Naive thymus-derived CD8-positive, alpha-beta T cell (primary cell): ENCODE data around the gene APOA4. TPM values are rescaled to one million over a fixed set of nuclear protein-coding genes. Genes with fewer than 3 reads are reported as not detected.

Experiments
- ATAC-seq, 2 donors: fragments of 150-1000 bp; cut with Tn5 transposase in 1 of 2; sonication (Bioruptor Pico), chemical (Tn5 transposase) in 1 of 2; 1 replicate in 1 of 2; 2 replicates in 1 of 2; pipeline ENCODE4 v1.10.0; 2021; ENCODE audit warnings: mild to moderate bottlenecking in 2 of 2, moderate library complexity in 2 of 2
- POLR2A ChIA-PET: fragments of 350-600 bp; sonication (Branson Sonifier 250); formaldehyde crosslinking; loops from one replicate; lab custom pipeline; 2021; ENCODE audit warnings: antibody characterized with exemption; lab: Charles Lee
- DNase-seq, 10 donors: peaks; one replicate each; pipeline versions ENCODE4 v3.0.0 to v3.0.0-alpha.2; 2020 to 2022
- H3K27ac Mint-ChIP-seq, 10 donors: one replicate each; pipeline ENCODE4 v1.8.0; 2020 to 2022; ENCODE audit warnings: mild to moderate bottlenecking in 10 of 10, mixed read lengths in 10 of 10, moderate library complexity in 4 of 10, inconsistent platforms in 1 of 10
- H3K27me3 Mint-ChIP-seq, 5 donors: one replicate each; pipeline ENCODE4 v1.8.0; 2021 to 2022; ENCODE audit warnings: mixed read lengths in 5 of 5
- H3K36me3 Mint-ChIP-seq, 3 donors: one replicate each; pipeline ENCODE4 v1.8.0; 2020 to 2022; ENCODE audit warnings: mixed read lengths in 3 of 3, mild to moderate bottlenecking in 2 of 3, inconsistent platforms in 1 of 3
- H3K4me1 Mint-ChIP-seq, 4 donors: one replicate each; pipeline ENCODE4 v1.8.0; 2021 to 2022; ENCODE audit warnings: mixed read lengths in 4 of 4
- H3K4me3 Mint-ChIP-seq, 10 donors: one replicate each; pipeline ENCODE4 v1.8.0; 2020 to 2022; ENCODE audit warnings: mild to moderate bottlenecking in 10 of 10, mixed read lengths in 10 of 10, moderate library complexity in 6 of 10, inconsistent platforms in 1 of 10
- H3K9me3 Mint-ChIP-seq, 9 donors: one replicate each; pipeline ENCODE4 v1.8.0; 2020 to 2022; ENCODE audit warnings: mixed read lengths in 9 of 9, mild to moderate bottlenecking in 3 of 9, inconsistent platforms in 1 of 9, moderate library complexity in 1 of 9
- polyA plus RNA-seq, 3 donors: library from polyadenylated mRNA; unstranded; fragments of 300-500 nt; fragmentation: Illumina TruSeq; gene quantifications; one replicate each; pipeline ENCODE4 v1.2.3, GENCODE V29; 2021
- total RNA-seq, 8 experiments: library from RNA in 2 of 8; stranded (reverse) in 2 of 8; gene quantifications; one replicate each; pipeline ENCODE4 v1.2.3 and lab custom pipeline; 2021 to 2026

Gene APOA4
- total and polyA plus RNA-seq, 5 experiments from 2014 or later = not detected

- peaks cover 9 to 57% (median 18%) of the 10 kb centered on the region in 3 donors for H3K36me3 Mint-ChIP-seq
- no peaks in the 10 kb centered on the region for H3K9me3 Mint-ChIP-seq
- no peak overlapping the region for H3K27ac Mint-ChIP-seq
- peak overlapping the region in 1 of 10 donors; percentile 37 for H3K4me3 Mint-ChIP-seq
- DNase-seq (no peak), ATAC-seq (no peak)
- H3K4me1 Mint-ChIP-seq = peaks cover 22 to 31% (median 30%) of the 10 kb centered on the region in 4 donors
- POLR2A ChIA-PET = interaction anchor here (1.9 kb wide), 1 partner anchor 11 kb away, joined by 6 read pairs; no protein-coding TSS in a partner anchor
- H3K27me3 Mint-ChIP-seq = no peaks in the 10 kb centered on the region
These were observed 24.5 kb upstream of the APOA4 start for GRCh38 chr11:116847612-116848011.

- Mint-ChIP-seq H3K4me1 (peaks cover 2 to 6% (median 4%) of the 10 kb centered on the region in 4 donors), H3K27me3 (no peaks in the 10 kb centered on the region), H3K9me3 (no peaks in the 10 kb centered on the region), H3K27ac (peak overlapping the region in 3 of 10 donors; percentile 43 to 79 (median 64)), H3K36me3 (peaks cover 9 to 57% (median 18%) of the 10 kb centered on the region in 3 donors), H3K4me3 (no peak overlapping the region)
- POLR2A ChIA-PET = no interaction called here
- DNase-seq = no peak
- no peak for ATAC-seq
These were observed 21.6 kb upstream of the APOA4 start for GRCh38 chr11:116844722-116845121.

GRCh38 chr11:116843661-116844060, 20.6 kb upstream of the APOA4 start:
- Mint-ChIP-seq H3K27me3 (no peaks in the 10 kb centered on the region), H3K4me1 (peaks cover 0 to 3% (median 0%) of the 10 kb centered on the region in 4 donors), H3K4me3 (no peak overlapping the region), H3K9me3 (no peaks in the 10 kb centered on the region), H3K36me3 (peaks cover 9 to 49% (median 18%) of the 10 kb centered on the region in 3 donors), H3K27ac (no peak overlapping the region)
- POLR2A ChIA-PET = no interaction called here
- ATAC-seq = no peak
- DNase-seq = no peak

GRCh38 chr11:116842909-116843308, 19.8 kb upstream of the APOA4 start:
- DNase-seq (no peak), ATAC-seq (no peak)
- Mint-ChIP-seq H3K27ac (peak overlapping the region in 1 of 10 donors; percentile 40), H3K27me3 (no peaks in the 10 kb centered on the region), H3K4me1 (peaks cover 0 to 3% (median 0%) of the 10 kb centered on the region in 4 donors), H3K9me3 (no peaks in the 10 kb centered on the region), H3K36me3 (peaks cover 9 to 44% (median 18%) of the 10 kb centered on the region in 3 donors), H3K4me3 (no peak overlapping the region)
- POLR2A ChIA-PET = interaction anchor here (1.5 kb wide), 1 partner anchor 11 kb away, joined by 4 read pairs; no protein-coding TSS in a partner anchor

GRCh38 chr11:116842117-116842516, 19.0 kb upstream of the APOA4 start:
- ATAC-seq = no peak
- peak overlapping the region in 2 of 10 donors; percentile 6 to 54 for H3K4me3 Mint-ChIP-seq
- H3K4me1 Mint-ChIP-seq = peaks cover 0 to 3% (median 0%) of the 10 kb centered on the region in 4 donors
- no peak for DNase-seq
- POLR2A ChIA-PET = interaction anchor here (0.6 to 1.5 kb wide), 2 partner anchors 11 to 1597 kb away, joined by 4 to 5 read pairs; no protein-coding TSS in a partner anchor
- H3K27ac Mint-ChIP-seq = peak overlapping the region in 2 of 10 donors; percentile 45 to 59
- peaks cover 7 to 38% (median 14%) of the 10 kb centered on the region in 3 donors for H3K36me3 Mint-ChIP-seq
- no peaks in the 10 kb centered on the region for H3K9me3 Mint-ChIP-seq
- H3K27me3 Mint-ChIP-seq = no peaks in the 10 kb centered on the region

GRCh38 chr11:116840746-116841296, 17.7 kb upstream of the APOA4 start:
- H3K36me3 Mint-ChIP-seq = peaks cover 0 to 25% (median 9%) of the 10 kb centered on the region in 3 donors

GRCh38 chr11:116840224-116840745, 17.2 kb upstream of the APOA4 start:
- H3K27ac Mint-ChIP-seq = no peak overlapping the region
- H3K9me3 Mint-ChIP-seq = no peaks in the 10 kb centered on the region
- H3K4me3 Mint-ChIP-seq = no peak overlapping the region
- no peak for ATAC-seq
- peaks cover 0 to 19% (median 5%) of the 10 kb centered on the region in 3 donors for H3K36me3 Mint-ChIP-seq
- POLR2A ChIA-PET = no interaction called here
- H3K4me1 Mint-ChIP-seq = peaks cover 2 to 11% (median 7%) of the 10 kb centered on the region in 4 donors
- no peaks in the 10 kb centered on the region for H3K27me3 Mint-ChIP-seq
- no peak for DNase-seq

More at GRCh38 chr11:116840746-116841296, 17.7 kb upstream of the APOA4 start:
- no peak for DNase-seq
- Mint-ChIP-seq H3K9me3 (no peaks in the 10 kb centered on the region), H3K27ac (peak overlapping the region in 3 of 10 donors; percentile 37 to 67 (median 47)), H3K4me3 (no peak overlapping the region), H3K4me1 (peaks cover 2 to 6% (median 5%) of the 10 kb centered on the region in 4 donors), H3K27me3 (no peaks in the 10 kb centered on the region)
- POLR2A ChIA-PET = no interaction called here
- ATAC-seq = no peak

- ATAC-seq (no peak), DNase-seq (no peak)
- peak overlapping the region in 1 of 10 donors; percentile 18 for H3K4me3 Mint-ChIP-seq
- no peaks in the 10 kb centered on the region for H3K9me3 Mint-ChIP-seq
- H3K4me1 Mint-ChIP-seq = peaks cover 5 to 18% (median 15%) of the 10 kb centered on the region in 4 donors
- H3K27ac Mint-ChIP-seq = no peak overlapping the region
- peaks cover 0 to 6% (median 0%) of the 10 kb centered on the region in 3 donors for H3K36me3 Mint-ChIP-seq
- POLR2A ChIA-PET = interaction anchor here (5.7 kb wide), 1 partner anchor 15 kb away, joined by 60 read pairs; no protein-coding TSS in a partner anchor
- no peaks in the 10 kb centered on the region for H3K27me3 Mint-ChIP-seq
These were observed 15.4 kb upstream of the APOA4 start for GRCh38 chr11:116838321-116839084.

GRCh38 chr11:116837231-116838091, 14.4 kb upstream of the APOA4 start, which contains the start of gene APOA1:
APOA1 (minus strand) TSS chr11:116837622; CDS start chr11:116837387, 235 bp downstream.
- ATAC-seq = no peak
- Mint-ChIP-seq H3K27me3 (no peaks in the 10 kb centered on the region), H3K9me3 (no peaks in the 10 kb centered on the region), H3K27ac (no peak within 1 kb of the TSS), H3K36me3 (no peaks in the 10 kb centered on the region), H3K4me1 (peaks cover 5 to 18% (median 15%) of the 10 kb centered on the region in 4 donors), H3K4me3 (peak within 1 kb of the TSS in 3 of 10 donors; percentile 6 to 85 (median 18))
- no peak for DNase-seq
- POLR2A ChIA-PET = interaction anchor here (0.6 to 5.7 kb wide), 3 partner anchors 16 to 50 kb away, joined by 6 to 60 read pairs (median 29); partner anchors contain the start of gene APOA5

GRCh38 chr11:116836632-116836991, 13.5 kb upstream of the APOA4 start:
- peaks cover 5 to 18% (median 15%) of the 10 kb centered on the region in 4 donors for H3K4me1 Mint-ChIP-seq
- peak overlapping the region in 2 of 10 donors; percentile 6 to 85 for H3K4me3 Mint-ChIP-seq
- no peaks in the 10 kb centered on the region for H3K9me3 Mint-ChIP-seq
- POLR2A ChIA-PET = interaction anchor here (0.8 to 5.7 kb wide), 7 partner anchors 12 to 261 kb away, joined by 3 to 60 read pairs (median 8); partner anchors contain the start of genes APOA5, BUD13, SIK3 and ZPR1
- DNase-seq = no peak
- no peak overlapping the region for H3K27ac Mint-ChIP-seq
- no peaks in the 10 kb centered on the region for H3K36me3 Mint-ChIP-seq
- no peaks in the 10 kb centered on the region for H3K27me3 Mint-ChIP-seq
- no peak for ATAC-seq

GRCh38 chr11:116835791-116836631, 12.9 kb upstream of the APOA4 start:
- Mint-ChIP-seq H3K36me3 (no peaks in the 10 kb centered on the region), H3K9me3 (no peaks in the 10 kb centered on the region), H3K27ac (peak overlapping the region in 8 of 10 donors; percentile 60 to 91 (median 80)), H3K4me1 (peaks cover 5 to 18% (median 15%) of the 10 kb centered on the region in 4 donors), H3K27me3 (no peaks in the 10 kb centered on the region), H3K4me3 (peak overlapping the region; percentile 66 to 88 (median 82))
- DNase-seq = peak; percentile 71 to 89 (median 80)
- ATAC-seq = peak; percentile 92 to 96
- POLR2A ChIA-PET = interaction anchor here (0.8 to 5.7 kb wide), 11 partner anchors 13 to 395 kb away, joined by 3 to 60 read pairs (median 6); partner anchors contain the start of genes APOA5, BUD13, PAFAH1B2 and PCSK7
